ENCODE data around the gene MAX. TPM values are rescaled to one million over a fixed set of nuclear protein-coding genes. Genes with fewer than 3 reads are reported as not detected.
"Not testable (repeated sequence)": the region's sequence is repeated elsewhere in the genome, so short reads cannot be mapped to it uniquely, and the experiment has no call there.

The MAX gene
- total RNA-seq, 1 experiment from 2014 or later = 50.4 TPM

GRCh38 chr14:65104791-65105190 lies 2.5 kb upstream of the MAX start:
- DNase-seq (ENCODE audit: low read depth) = no peak

GRCh38 chr14:65103150-65103760 lies 938 bp upstream of the MAX start:
- DNase-seq (ENCODE audit: low read depth) = peak; percentile 20

GRCh38 chr14:65101631-65102440 lies 481 bp downstream of the MAX start:
- no peak for DNase-seq (ENCODE audit: low read depth)

- no peak for DNase-seq (ENCODE audit: low read depth)
These were observed 1.3 kb downstream of the MAX start for GRCh38 chr14:65100922-65101541.

GRCh38 chr14:65098586-65098985 lies 3.7 kb downstream of the MAX start:
- peak; percentile 20 for DNase-seq (ENCODE audit: low read depth)

- DNase-seq (ENCODE audit: low read depth) = peak; percentile 12
These were observed 5.8 kb downstream of the MAX start for GRCh38 chr14:65096323-65097089.

GRCh38 chr14:65095633-65096205 lies 6.6 kb downstream of the MAX start:
- DNase-seq (ENCODE audit: low read depth) = peak; percentile 52

- DNase-seq (ENCODE audit: low read depth) = no peak
These were observed 10.0 kb downstream of the MAX start for GRCh38 chr14:65092349-65092748.

GRCh38 chr14:65087835-65088234 lies 14.5 kb downstream of the MAX start:
- DNase-seq (ENCODE audit: low read depth) = not testable (repeated sequence)

- not testable (repeated sequence) for DNase-seq (ENCODE audit: low read depth)
These were observed 15.6 kb downstream of the MAX start for GRCh38 chr14:65086686-65087085.

GRCh38 chr14:65084554-65085505 lies 17.5 kb downstream of the MAX start:
- no peak for DNase-seq (ENCODE audit: low read depth)

GRCh38 chr14:65082930-65083329 lies 19.4 kb downstream of the MAX start:
- no peak for DNase-seq (ENCODE audit: low read depth)

- DNase-seq (ENCODE audit: low read depth) = peak; percentile 33
These were observed 21.2 kb downstream of the MAX start for GRCh38 chr14:65080960-65081747.

- DNase-seq (ENCODE audit: low read depth) = no peak
These were observed 22.5 kb downstream of the MAX start for GRCh38 chr14:65079768-65080167.

- DNase-seq (ENCODE audit: low read depth) = no peak
These were observed 23.1 kb downstream of the MAX start for GRCh38 chr14:65079201-65079600.

GRCh38 chr14:65077318-65077717 lies 25.0 kb downstream of the MAX start:
- no peak for DNase-seq (ENCODE audit: low read depth)

GRCh38 chr14:65075628-65076325 lies 26.5 kb downstream of the MAX start:
- DNase-seq (ENCODE audit: low read depth) = no peak

- no peak for DNase-seq (ENCODE audit: low read depth)
These were observed 27.7 kb downstream of the MAX start for GRCh38 chr14:65074449-65075150.
